ENCODE measurements around the gene PDE6D.
"Not testable (repeated sequence)": the region's sequence is repeated elsewhere in the genome, so short reads cannot be mapped to it uniquely, and the experiment has no call there.

PDE6D gene

GRCh38 chr2:231780123-231780908, 766 bp downstream of the PDE6D start:
- no peak for DNase-seq (ENCODE audit: low read depth in 2 of 2, low spot score in 1 of 2)

- DNase-seq (ENCODE audit: low read depth in 2 of 2, low spot score in 1 of 2), result no peak
These were observed 11.6 kb downstream of the PDE6D start for GRCh38 chr2:231769170-231770136.

- DNase-seq (ENCODE audit: low read depth in 2 of 2, low spot score in 1 of 2), result no peak
These were observed 15.6 kb downstream of the PDE6D start for GRCh38 chr2:231765496-231765929.

- DNase-seq (ENCODE audit: low read depth in 2 of 2, low spot score in 1 of 2), result no peak
These were observed 16.3 kb downstream of the PDE6D start for GRCh38 chr2:231764760-231765159.

DNA sequence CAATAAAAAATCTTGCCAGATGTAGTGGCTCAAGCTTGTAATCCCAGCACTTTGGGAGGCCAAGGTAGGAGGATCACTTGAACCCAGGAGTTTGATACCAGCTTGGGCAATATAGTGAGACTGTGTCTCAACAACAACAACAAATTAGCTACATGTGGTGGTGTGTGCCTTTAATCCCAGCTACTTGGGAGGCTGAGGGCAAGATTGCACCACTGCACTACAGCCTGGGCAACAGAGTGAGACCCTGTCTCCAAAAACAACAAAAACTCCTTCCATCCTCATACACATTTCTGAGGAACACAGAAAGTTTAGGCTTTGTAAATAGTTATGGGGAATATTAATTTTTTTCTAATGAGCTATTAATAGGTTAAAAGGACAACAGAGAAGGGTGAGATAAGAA, 17.0 kb downstream of the PDE6D start:
- DNase-seq (ENCODE audit: low read depth in 2 of 2, low spot score in 1 of 2), result no peak

DNA sequence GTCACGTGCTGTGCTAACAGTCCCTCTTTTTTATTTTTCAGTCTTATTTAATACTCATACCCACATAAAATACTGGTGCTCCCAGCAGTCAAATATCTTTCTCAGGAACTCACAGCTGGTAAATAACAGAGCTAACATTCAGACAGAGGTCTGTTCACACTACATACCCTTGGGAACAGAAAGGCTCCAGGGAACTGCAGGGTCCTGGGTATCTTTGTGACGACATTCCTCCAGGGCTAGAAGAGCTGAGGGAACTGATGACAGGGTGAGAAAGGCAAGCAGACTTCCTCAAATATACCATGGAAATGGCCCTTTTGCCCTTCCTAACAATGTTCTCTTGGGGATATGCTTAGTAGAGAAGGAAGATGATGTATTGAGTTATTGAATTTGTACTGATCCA, 19.3 kb downstream of the PDE6D start:
- no peak for DNase-seq (ENCODE audit: low read depth in 2 of 2, low spot score in 1 of 2)

GRCh38 chr2:231752061-231752460, 29.0 kb downstream of the PDE6D start:
- no peak for DNase-seq (ENCODE audit: low read depth in 2 of 2, low spot score in 1 of 2)

DNA sequence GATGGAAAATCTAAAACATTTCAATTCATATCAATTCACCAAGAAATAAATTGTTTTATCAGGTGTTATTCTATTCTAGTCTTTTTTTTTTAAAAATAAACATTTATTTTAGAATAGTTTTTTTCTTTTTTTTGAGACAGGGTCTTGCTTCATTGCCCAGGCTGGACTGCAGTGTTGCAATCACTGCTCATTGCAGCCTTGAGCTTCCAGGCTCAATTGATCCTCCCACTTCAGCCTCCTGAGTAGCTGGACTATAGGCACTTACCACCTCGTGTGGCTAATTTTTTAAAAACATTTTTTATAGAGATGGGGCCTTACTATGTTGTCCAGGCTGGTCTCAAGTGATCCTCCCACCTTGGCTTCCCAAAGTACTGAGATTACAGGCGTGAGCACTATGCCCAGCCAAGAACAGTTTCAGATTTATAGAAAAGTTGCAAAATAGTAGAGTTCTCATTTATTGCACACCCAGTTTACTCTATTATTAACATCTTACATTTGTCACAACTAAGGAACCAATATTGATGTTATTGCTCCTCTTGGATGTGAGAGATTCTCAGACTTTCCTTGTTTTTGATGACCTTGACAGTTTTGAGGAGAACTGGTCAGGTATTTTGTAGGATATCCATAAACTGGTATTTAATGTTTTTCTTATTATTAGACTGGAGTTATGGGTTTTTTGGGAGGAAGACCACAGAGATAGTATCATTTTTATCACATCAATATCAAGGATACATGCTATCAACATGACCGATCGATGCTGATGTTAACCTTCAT, 29.9 kb downstream of the PDE6D start:
- DNase-seq (ENCODE audit: low read depth in 2 of 2, low spot score in 1 of 2), result no peak

- not testable (repeated sequence) for DNase-seq (ENCODE audit: low read depth in 2 of 2, low spot score in 1 of 2)
These were observed 32.1 kb downstream of the PDE6D start for GRCh38 chr2:231749016-231749415.

DNA sequence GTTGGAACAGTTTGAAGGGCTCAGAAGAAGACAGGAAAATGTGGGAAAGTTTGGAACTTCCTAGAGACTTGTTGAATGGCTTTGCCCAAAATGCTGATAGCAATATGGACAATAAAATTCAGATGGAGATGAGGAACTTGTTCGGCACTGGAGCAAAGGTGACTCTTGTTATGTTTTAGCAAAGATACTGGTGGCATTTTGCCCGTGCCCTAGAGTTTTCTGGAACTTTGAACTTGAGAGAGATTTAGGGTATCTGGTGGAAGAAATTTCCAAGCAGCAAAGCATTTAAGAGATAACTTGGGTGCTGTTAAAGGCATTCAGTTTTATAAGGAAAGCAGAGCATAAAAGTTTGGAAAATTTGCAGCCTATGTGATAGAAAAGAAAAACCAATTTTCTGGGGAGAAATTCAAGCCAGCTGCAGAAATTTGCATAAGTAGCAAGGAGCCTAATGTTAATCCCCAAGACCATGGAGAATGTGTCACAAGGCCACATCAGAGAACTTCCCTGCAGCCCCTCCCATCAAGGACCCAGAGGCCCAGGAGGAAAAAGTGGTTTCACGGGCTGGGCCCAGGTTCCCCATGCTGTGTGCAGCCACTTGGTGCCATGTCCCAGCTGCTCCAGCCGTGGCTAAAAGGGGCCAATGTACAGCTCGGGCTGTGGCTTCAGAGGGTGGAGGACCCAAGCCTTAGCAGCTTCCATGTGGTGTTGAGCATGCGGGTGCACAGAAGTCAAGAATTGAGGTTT, 32.8 kb downstream of the PDE6D start:
- DNase-seq (ENCODE audit: low read depth in 2 of 2, low spot score in 1 of 2), result not testable (repeated sequence)

DNA sequence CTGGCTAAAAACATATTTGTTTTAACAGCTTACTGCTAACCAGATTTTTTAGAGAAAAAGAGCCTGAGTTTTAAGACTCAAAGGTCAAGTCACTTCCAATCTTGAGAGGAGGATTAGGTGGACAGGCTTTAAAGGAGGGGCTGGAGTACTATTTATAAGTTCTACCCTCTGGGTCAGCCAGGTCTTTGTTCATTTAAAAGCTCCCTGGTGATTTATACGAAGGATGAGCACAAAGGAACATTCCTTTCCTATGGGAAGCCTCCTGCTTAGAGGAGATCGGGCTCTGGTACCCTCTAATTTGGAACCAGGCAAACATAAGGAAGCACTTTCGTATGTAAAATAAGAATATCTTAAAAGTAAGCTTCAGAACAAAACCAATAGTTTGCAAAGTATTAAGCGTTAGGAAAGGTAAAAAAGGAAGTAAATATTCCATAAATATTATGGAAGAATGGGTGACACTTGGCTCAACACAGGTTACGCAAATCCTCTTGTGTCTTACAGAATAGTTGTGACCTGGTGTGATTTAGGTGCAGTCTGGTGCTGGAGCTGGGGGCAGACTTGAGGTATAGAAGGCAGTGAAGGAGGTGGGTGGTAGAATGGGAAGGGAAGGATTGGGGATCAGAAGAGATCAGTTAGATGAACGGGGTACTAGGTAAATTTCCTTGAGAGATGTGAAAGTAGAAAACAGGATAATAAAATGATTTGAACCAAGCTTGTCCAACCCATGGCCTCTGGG, 35.6 kb downstream of the PDE6D start:
- no peak for DNase-seq (ENCODE audit: low read depth in 2 of 2, low spot score in 1 of 2)

DNA sequence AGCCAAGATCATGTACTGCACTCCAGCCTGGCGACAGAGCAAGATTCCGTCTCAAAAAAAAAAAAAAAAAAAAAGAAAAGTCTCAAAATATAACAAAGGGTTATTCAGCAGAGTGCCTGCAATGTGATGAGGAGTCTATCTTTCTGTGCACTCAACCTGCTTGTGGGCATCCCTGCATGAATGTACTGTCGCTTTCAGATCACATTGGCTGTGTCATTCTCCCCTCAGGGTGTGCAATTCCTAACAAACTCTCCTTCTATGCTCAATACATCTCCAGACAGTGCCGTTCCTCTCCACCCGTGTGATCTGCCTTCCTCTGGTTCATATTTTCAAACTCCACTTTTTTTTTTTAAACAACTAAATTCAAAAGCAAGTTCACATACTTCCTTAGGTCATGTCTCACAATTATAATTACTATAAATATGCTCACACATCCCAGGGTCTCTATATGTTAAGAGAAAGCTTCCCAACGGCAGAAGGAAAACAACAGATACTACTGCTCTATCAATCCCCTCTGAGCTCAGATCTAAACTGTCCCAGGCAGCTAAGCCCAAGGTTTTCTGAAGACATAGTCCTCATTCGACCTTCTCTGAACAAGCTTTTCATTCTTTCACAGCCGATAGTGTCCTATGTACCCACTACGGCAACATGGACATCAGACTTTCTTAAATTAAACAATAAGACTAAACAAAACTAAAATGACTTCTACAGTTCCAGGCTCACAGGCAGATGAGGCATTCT, 37.5 kb downstream of the PDE6D start:
- no peak for DNase-seq (ENCODE audit: low read depth in 2 of 2, low spot score in 1 of 2)

- DNase-seq (ENCODE audit: low read depth in 2 of 2, low spot score in 1 of 2), result no peak
These were observed 43.3 kb downstream of the PDE6D start for GRCh38 chr2:231737761-231738160.

GRCh38 chr2:231732604-231733003, 48.5 kb downstream of the PDE6D start:
- no peak for DNase-seq (ENCODE audit: low read depth in 2 of 2, low spot score in 1 of 2)

DNA sequence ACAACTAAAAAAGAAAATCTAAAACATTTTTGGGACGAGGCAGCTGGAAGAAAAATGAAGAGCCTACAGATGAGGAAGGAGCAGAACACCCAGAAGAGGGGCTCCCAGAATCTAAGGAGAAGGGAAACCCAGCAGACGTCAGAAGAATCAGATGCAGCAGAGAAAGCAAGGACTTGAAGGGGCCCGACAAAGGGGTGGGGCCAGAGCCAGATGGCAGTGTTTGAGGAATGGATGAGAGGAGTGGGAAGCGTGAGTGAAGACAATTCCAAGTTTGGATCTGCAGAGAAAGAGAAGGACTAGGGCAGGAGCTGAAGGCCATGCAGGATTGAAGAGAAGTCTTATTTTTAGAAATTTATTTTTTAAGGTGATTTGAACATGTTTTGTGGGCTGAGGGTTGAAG, 53.5 kb downstream of the PDE6D start:
- no peak for DNase-seq (ENCODE audit: low read depth in 2 of 2, low spot score in 1 of 2)

DNA sequence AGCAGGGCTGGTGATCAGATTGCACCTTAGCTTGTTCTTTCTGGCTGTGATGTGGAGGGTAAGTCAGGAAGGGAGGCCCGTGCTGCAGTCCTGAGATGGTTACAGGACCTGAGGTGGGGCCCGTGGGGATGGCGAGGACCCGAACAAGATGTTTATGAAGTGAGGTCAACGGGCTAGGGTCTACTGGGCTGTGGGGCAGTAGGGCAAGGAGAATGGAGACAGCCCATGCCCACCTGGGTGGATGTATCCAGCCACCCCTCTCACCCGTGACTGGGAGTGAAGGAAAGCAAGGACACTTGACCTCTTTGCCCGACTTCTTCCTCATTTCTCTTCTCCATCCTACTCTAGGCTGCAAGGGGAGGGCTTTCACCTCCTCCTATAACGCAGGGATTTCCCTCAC, 54.8 kb downstream of the PDE6D start:
- no peak for DNase-seq (ENCODE audit: low read depth in 2 of 2, low spot score in 1 of 2)

DNA sequence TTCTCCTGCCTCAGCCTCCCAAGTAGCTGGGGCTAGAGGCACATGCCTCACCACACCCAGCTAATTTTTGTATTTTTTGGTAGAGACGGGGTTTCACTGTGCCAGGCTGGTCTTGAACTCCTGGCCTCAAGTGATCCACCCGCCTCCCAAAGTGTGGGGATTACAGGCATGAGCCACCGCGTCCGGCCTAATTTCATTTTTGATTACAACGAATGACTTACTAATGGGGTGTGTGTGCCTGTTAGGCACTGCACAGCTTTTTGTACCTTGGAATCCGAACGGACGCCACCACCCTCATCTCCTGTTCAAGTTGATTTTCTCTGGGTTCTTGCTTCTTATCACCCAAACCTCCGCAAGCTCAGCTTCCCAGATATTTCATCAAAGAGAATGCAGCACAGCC, 55.6 kb downstream of the PDE6D start:
- DNase-seq (ENCODE audit: low read depth in 2 of 2, low spot score in 1 of 2), result no peak

DNA sequence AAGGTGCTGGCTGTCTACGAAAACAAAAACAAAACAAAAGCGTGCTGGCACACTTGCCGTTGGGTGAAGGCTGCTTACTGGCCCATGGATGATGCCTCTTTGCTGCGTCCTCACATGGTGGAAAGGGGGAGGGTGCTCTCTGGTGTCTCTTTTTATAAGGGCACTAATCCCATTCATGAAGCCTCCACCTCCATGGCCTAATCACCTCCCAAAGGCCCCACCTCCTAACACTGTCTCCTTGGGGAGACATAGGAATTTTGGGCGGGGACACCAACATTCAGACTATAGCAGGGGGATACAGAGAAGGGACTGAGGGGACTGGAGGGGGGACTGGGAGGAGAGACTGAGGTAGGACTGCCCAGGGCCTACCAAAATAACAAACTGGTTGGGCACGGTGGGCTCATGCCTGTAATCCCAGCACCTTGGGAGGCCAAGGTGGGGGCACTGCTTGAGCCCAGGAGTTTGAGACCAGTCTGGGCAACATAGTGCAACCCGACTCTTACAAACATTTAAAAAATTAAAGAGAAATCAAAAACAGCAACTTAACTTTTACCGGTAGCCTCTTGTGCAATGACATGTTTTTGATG, 58.3 kb downstream of the PDE6D start:
- no peak for DNase-seq (ENCODE audit: low read depth in 2 of 2, low spot score in 1 of 2)

Measured in stimulated activated CD8-positive, alpha-beta memory T cell treated with anti-CD3 and anti-CD28 coated beads, Interleukin-4, amount 100 ng/mL, for 1 hour (primary cell).